Measurements from ENCODE around the gene LFNG.

LFNG gene

DNA sequence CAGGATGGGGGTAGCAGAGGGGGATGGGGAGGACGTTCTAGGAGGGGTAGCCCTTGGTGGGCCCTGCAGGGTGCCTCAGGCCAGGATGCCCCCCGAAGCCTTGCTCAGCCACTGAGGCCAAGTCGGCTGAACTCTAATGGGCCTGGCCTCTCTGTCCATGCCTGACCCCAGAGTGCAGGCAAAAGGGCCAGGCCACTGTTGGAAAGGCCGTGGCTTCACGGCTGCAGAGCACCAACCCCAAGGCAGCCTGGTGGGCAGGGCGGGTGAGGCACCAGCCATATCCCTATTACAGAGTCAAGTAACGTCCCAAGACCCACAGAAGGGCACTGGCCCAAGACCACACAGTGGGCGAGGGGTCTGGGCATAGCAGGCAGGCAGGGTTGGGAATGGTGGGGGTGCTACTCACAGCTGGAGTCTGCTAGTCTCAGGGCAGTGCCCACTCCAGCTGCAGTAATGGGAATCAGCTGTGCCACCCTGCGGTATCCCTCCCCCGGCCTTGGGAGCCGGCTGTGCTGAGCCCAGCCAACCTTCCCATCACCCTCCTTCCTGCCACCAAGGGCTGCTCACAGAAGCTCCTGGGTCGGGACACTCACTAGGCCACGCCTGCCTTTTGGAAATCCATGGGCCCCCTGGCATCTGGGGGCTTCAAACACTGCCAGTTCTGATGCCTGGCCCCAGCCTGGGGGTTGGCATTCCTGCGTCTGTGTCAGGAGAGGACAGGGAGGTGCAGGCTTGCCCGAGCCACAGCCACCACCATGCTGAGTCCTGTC is 4.0 kb upstream of the LFNG start:
- no peaks in the 10 kb centered on the region for H3K79me2 ChIP-seq (ENCODE audit: control insufficient read depth, insufficient read depth, low read length)
- WGBS (ENCODE audit: extremely low coverage, insufficient coverage, low lambda C conversion rate): no CpG with 5 or more reads among the region's 15 CpGs
- peaks cover 11% of the 10 kb centered on the region for H3K4me1 ChIP-seq (ENCODE audit: control insufficient read depth, low read depth, low read length)
- no peak overlapping the region for H3K4ac ChIP-seq (ENCODE audit: low read depth, low read length)
- H3K56ac ChIP-seq (ENCODE audit: low read length): no peak overlapping the region
- H3K18ac ChIP-seq (ENCODE audit: low read length): no peak overlapping the region
- no peak overlapping the region for H3K23ac ChIP-seq (ENCODE audit: low read length)
- no peak for DNase-seq
- no peak overlapping the region for H3K9ac ChIP-seq (ENCODE audit: low read length)
- H3K79me1 ChIP-seq (ENCODE audit: low read length): no peaks in the 10 kb centered on the region
- no peak overlapping the region for H2AK5ac ChIP-seq (ENCODE audit: low read length)
- H4K8ac ChIP-seq (ENCODE audit: low read depth, low read length): no peak overlapping the region
- H3K27ac ChIP-seq (ENCODE audit: low read depth, low read length): no peak overlapping the region
- H3K4me2 ChIP-seq (ENCODE audit: low read length): no peak overlapping the region
- no peak overlapping the region for H2BK120ac ChIP-seq (ENCODE audit: low read depth, low read length)
- H4K5ac ChIP-seq (ENCODE audit: low read length): no peak overlapping the region
- no peak overlapping the region for H2BK15ac ChIP-seq (replicated peaks; ENCODE audit: low read depth)
- no peak overlapping the region for H2BK5ac ChIP-seq (ENCODE audit: low read length)
- peaks cover 2% of the 10 kb centered on the region for H3K27me3 ChIP-seq (ENCODE audit: insufficient read depth, low read length, poor library complexity)
- H3K36me3 ChIP-seq (ENCODE audit: control insufficient read depth, insufficient read depth, low read length): no peaks in the 10 kb centered on the region
- H3K4me3 ChIP-seq (ENCODE audit: low read length): no peak overlapping the region

DNA sequence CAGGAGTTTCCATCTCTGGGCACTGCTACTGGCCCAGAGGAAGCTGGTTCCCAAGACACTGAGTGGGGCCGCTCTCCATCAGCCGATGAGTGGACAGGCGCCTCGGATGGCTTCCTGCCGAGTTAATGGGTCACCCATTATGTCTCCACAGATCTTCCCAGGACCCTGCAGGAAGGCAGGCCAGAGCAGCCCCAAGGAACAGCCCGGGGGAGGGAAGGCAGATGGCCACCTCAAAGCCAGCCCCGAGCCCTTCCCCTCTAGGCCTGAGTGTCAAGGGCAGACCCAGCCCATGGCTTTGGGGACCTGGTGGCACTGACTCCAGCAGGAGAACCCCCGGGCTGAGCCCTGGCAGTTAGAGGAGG is 3.4 kb upstream of the LFNG start:
- Histone ChIP-seq H2BK15ac (replicated peaks; ENCODE audit: low read depth) (no peak overlapping the region), H2BK120ac (ENCODE audit: low read depth, low read length) (no peak overlapping the region), H3K79me2 (ENCODE audit: control insufficient read depth, insufficient read depth, low read length) (no peaks in the 10 kb centered on the region), H3K27me3 (ENCODE audit: insufficient read depth, low read length, poor library complexity) (peaks cover 7% of the 10 kb centered on the region), H3K9ac (ENCODE audit: low read length) (no peak overlapping the region), H3K23ac (ENCODE audit: low read length) (no peak overlapping the region), H2AK5ac (ENCODE audit: low read length) (no peak overlapping the region), H2BK5ac (ENCODE audit: low read length) (no peak overlapping the region), H3K4me1 (ENCODE audit: control insufficient read depth, low read depth, low read length) (peaks cover 11% of the 10 kb centered on the region), H4K8ac (ENCODE audit: low read depth, low read length) (no peak overlapping the region), H4K5ac (ENCODE audit: low read length) (no peak overlapping the region), H3K18ac (ENCODE audit: low read length) (no peak overlapping the region), H3K79me1 (ENCODE audit: low read length) (no peaks in the 10 kb centered on the region), H3K27ac (ENCODE audit: low read depth, low read length) (no peak overlapping the region), H3K36me3 (ENCODE audit: control insufficient read depth, insufficient read depth, low read length) (no peaks in the 10 kb centered on the region), H3K4me2 (ENCODE audit: low read length) (no peak overlapping the region), H3K56ac (ENCODE audit: low read length) (no peak overlapping the region), H3K4ac (ENCODE audit: low read depth, low read length) (no peak overlapping the region), H3K4me3 (ENCODE audit: low read length) (no peak overlapping the region)
- no peak for DNase-seq
- no CpG with 5 or more reads among the region's 8 CpGs for WGBS (ENCODE audit: extremely low coverage, insufficient coverage, low lambda C conversion rate)

DNA sequence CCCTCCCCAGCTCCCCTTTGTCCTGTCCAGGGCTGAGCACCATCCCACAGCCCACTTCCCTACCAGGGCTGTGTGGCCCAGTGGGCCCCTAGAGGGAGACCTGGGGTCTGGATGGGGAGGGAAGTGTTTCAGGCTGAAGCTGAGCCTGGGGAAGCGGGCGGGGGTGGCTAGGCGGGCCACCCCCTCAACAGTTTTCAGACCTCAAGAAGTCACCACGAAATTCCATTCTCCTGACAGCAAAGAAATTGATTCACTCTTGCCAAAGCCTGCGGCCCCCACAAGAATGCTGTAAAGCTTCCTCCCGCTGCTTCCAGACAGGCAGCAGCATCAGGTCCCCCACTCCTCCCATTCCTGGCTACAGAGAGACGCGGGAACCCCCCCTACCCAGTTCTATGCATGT is 2.5 kb upstream of the LFNG start:
- H3K79me1 ChIP-seq (ENCODE audit: low read length): no peaks in the 10 kb centered on the region
- no peak overlapping the region for H3K23ac ChIP-seq (ENCODE audit: low read length)
- H2BK120ac ChIP-seq (ENCODE audit: low read depth, low read length): no peak overlapping the region
- no peak overlapping the region for H2BK15ac ChIP-seq (replicated peaks; ENCODE audit: low read depth)
- H3K27me3 ChIP-seq (ENCODE audit: insufficient read depth, low read length, poor library complexity): peaks cover 9% of the 10 kb centered on the region
- WGBS (ENCODE audit: extremely low coverage, insufficient coverage, low lambda C conversion rate): no CpG with 5 or more reads among the region's 8 CpGs
- H3K79me2 ChIP-seq (ENCODE audit: control insufficient read depth, insufficient read depth, low read length): no peaks in the 10 kb centered on the region
- peaks cover 11% of the 10 kb centered on the region for H3K4me1 ChIP-seq (ENCODE audit: control insufficient read depth, low read depth, low read length)
- H3K4me3 ChIP-seq (ENCODE audit: low read length): no peak overlapping the region
- no peak overlapping the region for H3K4ac ChIP-seq (ENCODE audit: low read depth, low read length)
- H4K8ac ChIP-seq (ENCODE audit: low read depth, low read length): no peak overlapping the region
- H3K27ac ChIP-seq (ENCODE audit: low read depth, low read length): no peak overlapping the region
- no peak overlapping the region for H3K18ac ChIP-seq (ENCODE audit: low read length)
- no peak overlapping the region for H2AK5ac ChIP-seq (ENCODE audit: low read length)
- no peaks in the 10 kb centered on the region for H3K36me3 ChIP-seq (ENCODE audit: control insufficient read depth, insufficient read depth, low read length)
- H2BK5ac ChIP-seq (ENCODE audit: low read length): no peak overlapping the region
- no peak overlapping the region for H3K4me2 ChIP-seq (ENCODE audit: low read length)
- no peak overlapping the region for H3K56ac ChIP-seq (ENCODE audit: low read length)
- H3K9ac ChIP-seq (ENCODE audit: low read length): no peak overlapping the region
- no peak overlapping the region for H4K5ac ChIP-seq (ENCODE audit: low read length)
- peak; percentile 91 for DNase-seq

DNA sequence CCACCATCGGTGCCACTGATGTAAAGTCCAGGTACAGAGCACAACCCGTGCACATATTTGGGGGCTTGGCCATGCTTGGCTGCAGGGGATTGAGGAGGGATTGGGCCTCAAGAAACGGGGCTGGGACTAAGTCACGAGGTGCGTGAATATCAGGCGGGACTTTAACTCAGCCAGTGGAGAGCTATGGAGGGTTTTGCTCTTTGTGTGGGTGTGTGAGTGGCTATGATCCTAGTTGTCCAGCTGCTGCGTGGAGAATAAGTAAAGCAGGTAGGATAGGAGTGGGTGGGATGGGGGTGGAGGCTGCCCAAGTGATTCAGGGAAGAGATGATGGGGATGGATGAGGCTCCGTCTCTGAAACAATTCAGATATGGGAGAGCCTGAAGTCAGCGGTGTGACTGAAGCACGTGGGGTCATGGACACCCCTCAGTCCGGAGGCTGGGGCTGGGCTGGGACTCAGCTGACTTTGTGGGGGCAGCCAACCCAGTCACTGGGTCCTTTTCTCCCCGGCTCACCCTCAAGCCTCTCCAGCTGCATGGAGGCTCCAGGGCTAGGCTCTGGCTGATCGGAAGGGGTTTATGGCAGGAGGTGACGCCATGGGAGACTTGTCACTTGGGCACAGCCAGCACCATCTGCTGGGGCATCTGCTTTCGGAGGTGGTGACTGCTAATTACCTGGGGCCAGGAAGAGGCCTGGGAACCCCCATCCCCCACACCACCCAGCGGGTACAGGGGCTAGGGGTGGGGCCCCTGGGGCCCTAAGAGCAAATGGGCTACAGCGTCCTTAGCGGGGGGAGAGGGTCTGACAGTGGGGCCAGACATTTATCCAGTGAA is 1.7 kb upstream of the LFNG start:
- Histone ChIP-seq H3K9ac (ENCODE audit: low read length) (no peak overlapping the region), H3K4ac (ENCODE audit: low read depth, low read length) (no peak overlapping the region), H4K8ac (ENCODE audit: low read depth, low read length) (no peak overlapping the region), H3K4me3 (ENCODE audit: low read length) (no peak overlapping the region), H3K79me1 (ENCODE audit: low read length) (no peaks in the 10 kb centered on the region), H3K27me3 (ENCODE audit: insufficient read depth, low read length, poor library complexity) (peaks cover 9% of the 10 kb centered on the region), H2AK5ac (ENCODE audit: low read length) (peak overlapping the region; percentile 51), H4K5ac (ENCODE audit: low read length) (no peak overlapping the region), H3K18ac (ENCODE audit: low read length) (peak overlapping the region; percentile 7), H3K23ac (ENCODE audit: low read length) (peak overlapping the region; percentile 45), H3K27ac (ENCODE audit: low read depth, low read length) (no peak overlapping the region), H2BK5ac (ENCODE audit: low read length) (no peak overlapping the region), H3K4me2 (ENCODE audit: low read length) (no peak overlapping the region), H2BK120ac (ENCODE audit: low read depth, low read length) (no peak overlapping the region), H3K56ac (ENCODE audit: low read length) (peak overlapping the region; percentile 82), H3K79me2 (ENCODE audit: control insufficient read depth, insufficient read depth, low read length) (no peaks in the 10 kb centered on the region), H3K36me3 (ENCODE audit: control insufficient read depth, insufficient read depth, low read length) (no peaks in the 10 kb centered on the region), H2BK15ac (replicated peaks; ENCODE audit: low read depth) (no peak overlapping the region), H3K4me1 (ENCODE audit: control insufficient read depth, low read depth, low read length) (peaks cover 11% of the 10 kb centered on the region)
- no CpG with 5 or more reads among the region's 18 CpGs for WGBS (ENCODE audit: extremely low coverage, insufficient coverage, low lambda C conversion rate)
- DNase-seq: peak; percentile 68

DNA sequence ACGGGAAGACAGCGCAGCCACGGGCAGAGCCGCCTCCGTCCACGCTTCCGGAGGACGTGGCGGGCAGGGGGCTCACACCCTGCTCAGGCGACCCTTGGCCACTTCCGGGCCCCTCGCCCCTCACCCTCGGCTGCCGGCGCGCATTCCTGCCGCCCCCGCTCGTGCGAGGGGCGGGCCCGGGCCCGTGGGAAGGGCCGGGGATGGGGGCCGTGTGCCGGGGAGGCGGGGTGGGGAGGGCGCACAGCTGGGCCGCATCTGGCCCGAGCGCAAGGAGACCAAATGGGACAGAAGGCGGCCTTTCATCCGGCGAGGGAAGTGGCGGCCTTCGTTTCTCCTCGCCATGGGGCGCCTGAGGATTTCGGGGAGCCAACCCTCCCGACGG is 846 bp upstream of the LFNG start:
- no peak overlapping the region for H4K5ac ChIP-seq (ENCODE audit: low read length)
- H3K79me2 ChIP-seq (ENCODE audit: control insufficient read depth, insufficient read depth, low read length): no peaks in the 10 kb centered on the region
- H3K36me3 ChIP-seq (ENCODE audit: control insufficient read depth, insufficient read depth, low read length): no peaks in the 10 kb centered on the region
- no peak for DNase-seq
- no peak overlapping the region for H3K4ac ChIP-seq (ENCODE audit: low read depth, low read length)
- H3K56ac ChIP-seq (ENCODE audit: low read length): peak overlapping the region; percentile 82
- H4K8ac ChIP-seq (ENCODE audit: low read depth, low read length): no peak overlapping the region
- no peak overlapping the region for H2BK5ac ChIP-seq (ENCODE audit: low read length)
- H2AK5ac ChIP-seq (ENCODE audit: low read length): no peak overlapping the region
- no CpG with 5 or more reads among the region's 41 CpGs for WGBS (ENCODE audit: extremely low coverage, insufficient coverage, low lambda C conversion rate)
- no peak overlapping the region for H3K23ac ChIP-seq (ENCODE audit: low read length)
- peak overlapping the region; percentile 77 for H3K4me2 ChIP-seq (ENCODE audit: low read length)
- H3K79me1 ChIP-seq (ENCODE audit: low read length): no peaks in the 10 kb centered on the region
- H3K4me1 ChIP-seq (ENCODE audit: control insufficient read depth, low read depth, low read length): peaks cover 14% of the 10 kb centered on the region
- no peak overlapping the region for H2BK15ac ChIP-seq (replicated peaks; ENCODE audit: low read depth)
- no peak overlapping the region for H3K27ac ChIP-seq (ENCODE audit: low read depth, low read length)
- peaks cover 9% of the 10 kb centered on the region for H3K27me3 ChIP-seq (ENCODE audit: insufficient read depth, low read length, poor library complexity)
- H3K4me3 ChIP-seq (ENCODE audit: low read length): peak overlapping the region; percentile 32
- H2BK120ac ChIP-seq (ENCODE audit: low read depth, low read length): no peak overlapping the region
- H3K18ac ChIP-seq (ENCODE audit: low read length): peak overlapping the region; percentile 7
- H3K9ac ChIP-seq (ENCODE audit: low read length): peak overlapping the region; percentile 56
